SK-N-MC (cell line): Measurements from ENCODE around the gene RPA1.

Experiments used
- EZH2 ChIP-seq: fragments of 200-600 bp; sonication (generic); IDR thresholded peaks from one replicate; pipeline ENCODE4 v1.6.1; 2017; ENCODE audit warnings: antibody characterized with exemption
- POLR2AphosphoS5 ChIP-seq: IDR thresholded peaks from 2 replicates; pipeline ENCODE4 v1.6.1; 2012; ENCODE audit warnings: mild to moderate bottlenecking, low read depth, low read length, borderline replicate concordance

DNA sequence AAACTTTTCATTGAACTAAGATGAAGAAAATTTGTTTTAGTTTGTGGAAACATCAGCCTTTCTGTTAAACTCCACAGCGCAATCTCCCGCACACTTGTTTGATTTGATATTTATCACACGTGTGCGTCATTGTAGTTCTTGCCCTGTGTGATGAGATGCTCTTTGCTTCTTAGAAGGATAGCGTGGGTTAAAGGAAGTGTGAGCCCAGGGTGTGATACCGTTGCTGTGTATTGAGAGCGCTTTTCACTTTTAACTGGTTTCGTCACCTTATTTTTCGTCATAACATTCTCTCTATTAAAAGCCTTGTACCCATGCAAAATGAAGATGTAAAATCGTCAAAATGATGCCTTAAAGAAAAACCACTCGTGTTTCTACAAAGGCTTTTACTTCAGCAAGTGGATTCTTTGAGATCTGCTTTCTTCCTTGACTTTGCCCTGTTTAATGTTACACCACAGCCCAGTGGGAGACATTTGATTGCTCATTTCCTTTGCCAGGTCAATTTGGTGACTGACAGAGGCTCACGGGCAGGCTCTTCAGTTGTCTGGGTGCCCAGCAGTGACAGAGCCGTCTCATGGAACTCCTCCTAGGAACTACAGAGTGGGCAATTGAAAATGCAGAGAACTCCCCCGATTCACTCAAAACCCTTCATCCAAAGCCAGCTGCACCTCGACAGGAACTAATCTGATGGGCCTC lies 61.1 kb downstream of the RPA1 start:
- TF ChIP-seq POLR2AphosphoS5 (no peak), EZH2 (no peak)
